Endothelial cell (in vitro differentiated cells): ENCODE data around the gene PEX7. TPM values are rescaled to one million over a fixed set of nuclear protein-coding genes. Genes with fewer than 3 reads are reported as not detected.

Experiments
- DNase-seq: peaks from one replicate; pipeline ENCODE4 v3.0.0; 2021; ENCODE audit warnings: low spot score
- H3K27ac Mint-ChIP-seq: one replicate; pipeline ENCODE4 v1.8.0; 2021; ENCODE audit warnings: mixed read lengths, inconsistent platforms; ENCODE audit not compliant: unreplicated experiment
- H3K27me3 Mint-ChIP-seq: one replicate; pipeline ENCODE4 v1.8.0; 2021; ENCODE audit warnings: mild to moderate bottlenecking, moderate library complexity, mixed read lengths, inconsistent platforms; ENCODE audit not compliant: unreplicated experiment
- H3K36me3 Mint-ChIP-seq: one replicate; pipeline ENCODE4 v1.8.0; 2021; ENCODE audit warnings: mild to moderate bottlenecking, low read depth, mixed read lengths, inconsistent platforms; ENCODE audit not compliant: unreplicated experiment
- H3K4me1 Mint-ChIP-seq: one replicate; pipeline ENCODE4 v1.8.0; 2021; ENCODE audit warnings: mild to moderate bottlenecking, mixed read lengths, inconsistent platforms; ENCODE audit not compliant: unreplicated experiment
- H3K4me3 Mint-ChIP-seq: one replicate; pipeline ENCODE4 v1.8.0; 2021; ENCODE audit warnings: mild to moderate bottlenecking, mixed read lengths, inconsistent platforms; ENCODE audit not compliant: unreplicated experiment
- H3K9me3 Mint-ChIP-seq: one replicate; pipeline ENCODE4 v1.8.0; 2021; ENCODE audit warnings: mixed read lengths, inconsistent platforms; ENCODE audit not compliant: unreplicated experiment
- total RNA-seq: library from RNA; stranded (reverse); fragmentation: NEBNext Ultra II Directional; extraction: Animal tissue kit (Norgen Biotek cat#: 25700); gene quantifications from one replicate; pipeline ENCODE4 v1.2.1, GENCODE V29; 2021; ENCODE audit not compliant: unreplicated experiment
- TF ChIP-seq, protein P1 (sequence below): fragments of 200-600 bp; sonication (generic); IDR thresholded peaks from one replicate; pipeline ENCODE4 v1.5.0; 2021; ENCODE audit warnings: antibody characterized with exemption; ENCODE audit not compliant: unreplicated experiment

PEX7 gene
- total RNA-seq, 1 donor from 2014 or later, result 3.7 TPM

DNA sequence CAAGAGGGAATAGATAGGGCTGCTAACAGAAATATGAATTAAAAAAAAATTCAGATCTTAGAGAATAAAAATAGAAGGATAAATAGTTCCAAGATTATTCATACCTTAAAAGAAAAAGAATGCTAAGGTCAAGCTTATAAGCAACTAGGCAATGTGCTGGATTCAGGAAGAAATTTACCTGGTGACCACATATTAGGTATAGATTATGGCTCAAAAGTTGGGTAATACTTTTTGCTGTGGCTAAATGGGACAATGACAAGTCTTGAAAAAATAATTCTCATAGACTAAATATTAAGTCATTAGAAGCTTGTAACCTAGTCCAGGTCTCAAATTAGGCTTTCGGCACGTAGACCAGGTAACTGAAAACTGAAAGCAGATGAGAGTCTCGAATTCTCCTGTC lies 47.3 kb upstream of the PEX7 start:
- Mint-ChIP-seq H3K27ac (no peak overlapping the region), H3K4me1 (no peaks in the 10 kb centered on the region), H3K4me3 (no peak overlapping the region), H3K36me3 (no peaks in the 10 kb centered on the region), H3K27me3 (no peaks in the 10 kb centered on the region), H3K9me3 (no peaks in the 10 kb centered on the region)
- TF ChIP-seq, protein P1, sequence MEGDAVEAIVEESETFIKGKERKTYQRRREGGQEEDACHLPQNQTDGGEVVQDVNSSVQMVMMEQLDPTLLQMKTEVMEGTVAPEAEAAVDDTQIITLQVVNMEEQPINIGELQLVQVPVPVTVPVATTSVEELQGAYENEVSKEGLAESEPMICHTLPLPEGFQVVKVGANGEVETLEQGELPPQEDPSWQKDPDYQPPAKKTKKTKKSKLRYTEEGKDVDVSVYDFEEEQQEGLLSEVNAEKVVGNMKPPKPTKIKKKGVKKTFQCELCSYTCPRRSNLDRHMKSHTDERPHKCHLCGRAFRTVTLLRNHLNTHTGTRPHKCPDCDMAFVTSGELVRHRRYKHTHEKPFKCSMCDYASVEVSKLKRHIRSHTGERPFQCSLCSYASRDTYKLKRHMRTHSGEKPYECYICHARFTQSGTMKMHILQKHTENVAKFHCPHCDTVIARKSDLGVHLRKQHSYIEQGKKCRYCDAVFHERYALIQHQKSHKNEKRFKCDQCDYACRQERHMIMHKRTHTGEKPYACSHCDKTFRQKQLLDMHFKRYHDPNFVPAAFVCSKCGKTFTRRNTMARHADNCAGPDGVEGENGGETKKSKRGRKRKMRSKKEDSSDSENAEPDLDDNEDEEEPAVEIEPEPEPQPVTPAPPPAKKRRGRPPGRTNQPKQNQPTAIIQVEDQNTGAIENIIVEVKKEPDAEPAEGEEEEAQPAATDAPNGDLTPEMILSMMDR, result no peak
- no peak for DNase-seq

GRCh38 chr6:136775548-136775947 lies 46.8 kb upstream of the PEX7 start:
- Mint-ChIP-seq H3K4me3 (no peak overlapping the region), H3K4me1 (no peaks in the 10 kb centered on the region), H3K9me3 (no peaks in the 10 kb centered on the region), H3K27ac (no peak overlapping the region), H3K27me3 (no peaks in the 10 kb centered on the region), H3K36me3 (no peaks in the 10 kb centered on the region)
- TF ChIP-seq, protein P1, result no peak
- DNase-seq, result no peak

- no peaks in the 10 kb centered on the region for H3K36me3 Mint-ChIP-seq
- DNase-seq, result no peak
- H3K4me1 Mint-ChIP-seq, result no peaks in the 10 kb centered on the region
- TF ChIP-seq, protein P1, result no peak
- no peaks in the 10 kb centered on the region for H3K27me3 Mint-ChIP-seq
- no peak overlapping the region for H3K27ac Mint-ChIP-seq
- H3K9me3 Mint-ChIP-seq, result no peaks in the 10 kb centered on the region
- H3K4me3 Mint-ChIP-seq, result no peak overlapping the region
Measured at GRCh38 chr6:136777651-136778050, 44.7 kb upstream of the PEX7 start.

DNA sequence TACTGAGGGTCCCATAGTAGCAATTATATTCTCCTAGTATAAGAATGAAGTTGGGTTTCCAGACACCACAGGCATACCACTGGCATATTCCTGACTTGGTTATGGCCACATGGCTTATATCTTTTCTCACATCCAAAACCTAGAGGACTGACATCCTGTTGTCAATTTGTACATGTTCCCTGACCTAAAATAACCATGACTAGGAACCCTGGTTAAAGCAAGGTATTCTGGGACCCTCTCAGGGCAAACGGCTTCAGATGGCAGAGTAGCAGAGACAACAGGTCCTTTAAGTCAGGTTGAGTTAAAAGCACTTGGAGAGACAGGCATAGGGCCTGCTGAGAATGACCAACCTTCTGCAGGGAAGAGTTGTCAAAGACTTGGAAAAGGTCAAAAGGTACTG lies 42.7 kb upstream of the PEX7 start:
- Mint-ChIP-seq H3K9me3 (no peaks in the 10 kb centered on the region), H3K36me3 (no peaks in the 10 kb centered on the region), H3K4me1 (peaks cover 8% of the 10 kb centered on the region), H3K27ac (no peak overlapping the region), H3K4me3 (no peak overlapping the region), H3K27me3 (no peaks in the 10 kb centered on the region)
- TF ChIP-seq, protein P1, result no peak
- DNase-seq, result no peak

DNA sequence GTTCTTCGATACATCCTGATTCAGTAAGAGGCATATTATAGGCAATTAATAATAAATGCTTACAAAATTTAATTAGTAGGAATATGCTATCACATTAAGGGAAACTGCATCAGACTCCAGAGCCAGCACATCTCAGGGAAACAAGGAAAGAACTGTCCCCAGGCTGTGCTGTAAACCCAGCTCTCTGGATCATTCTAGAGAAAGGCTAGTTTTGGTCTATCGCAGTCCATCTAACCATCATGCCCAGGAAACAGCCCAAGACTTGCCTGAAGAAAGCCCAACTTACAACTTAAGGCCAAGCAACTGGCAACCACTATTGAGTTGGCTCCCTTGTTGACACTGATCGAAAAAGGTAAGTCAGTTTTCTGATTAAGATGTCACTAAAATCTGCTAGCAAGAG lies 41.4 kb upstream of the PEX7 start:
- no peak for DNase-seq
- Mint-ChIP-seq H3K27me3 (no peaks in the 10 kb centered on the region), H3K27ac (no peak overlapping the region), H3K4me1 (peaks cover 17% of the 10 kb centered on the region), H3K9me3 (no peaks in the 10 kb centered on the region), H3K4me3 (no peak overlapping the region), H3K36me3 (no peaks in the 10 kb centered on the region)
- TF ChIP-seq, protein P1, result no peak
